OCI-LY7 (cell line): Measurements from ENCODE around the gene SRGAP1. TPM values are rescaled to one million over a fixed set of nuclear protein-coding genes. Genes with fewer than 3 reads are reported as not detected.

Source experiments
- BruUV-seq: library from RNA; stranded (reverse); fragments of 400-500 nt; replicated peaks from 2 replicates; lab custom pipeline; 2021; lab: Mats Ljungman, UMichigan
- CTCF ChIA-PET: fragments of 300-600 bp; sonication (Branson Sonifier 250); formaldehyde crosslinking; loops from one replicate; lab custom pipeline; 2022; ENCODE audit warnings: antibody characterized with exemption; ENCODE audit not compliant: unreplicated experiment; lab: Charles Lee
- POLR2A ChIA-PET: fragments of 300-600 bp; sonication (Branson Sonifier 250); formaldehyde crosslinking; loops from one replicate; lab custom pipeline; 2022; ENCODE audit warnings: antibody characterized with exemption; lab: Charles Lee
- DNase-seq: peaks from one replicate; pipeline ENCODE4 v3.0.0-alpha.2; 2015; ENCODE audit warnings: low spot score
- H2AFZ ChIP-seq: fragments of 200-600 bp; sonication (generic), shearing (Covaris generic); 2 replicates; pipeline ENCODE4 v1.6.1; 2014; ENCODE audit warnings: mild to moderate bottlenecking, antibody characterized with exemption, low read length, moderate library complexity
- H3K27ac ChIP-seq: fragments of 200-600 bp; sonication (generic); 2 replicates; pipeline ENCODE4 v1.5.1; 2014; ENCODE audit warnings: mixed run types, low read depth, mild to moderate bottlenecking, moderate library complexity, low read length, inconsistent platforms; ENCODE audit not compliant: poor library complexity, severe bottlenecking
- H3K36me3 ChIP-seq: fragments of 200-600 bp; sonication (generic); 2 replicates; pipeline ENCODE4 v1.6.1; 2014; ENCODE audit warnings: mild to moderate bottlenecking, antibody characterized with exemption, low read length, moderate library complexity, mixed read lengths; ENCODE audit not compliant: insufficient read depth
- H3K4me1 ChIP-seq: fragments of 200-600 bp; sonication (generic); 2 replicates; pipeline ENCODE4 v1.5.1; 2014; ENCODE audit warnings: mild to moderate bottlenecking, low read length; ENCODE audit not compliant: insufficient read depth, poor library complexity, severe bottlenecking
- H3K4me2 ChIP-seq: fragments of 200-600 bp; sonication (generic); 2 replicates; pipeline ENCODE4 v1.6.1; 2014; ENCODE audit warnings: mild to moderate bottlenecking, low read length
- H3K4me3 ChIP-seq: fragments of 200-600 bp; sonication (generic); 2 replicates; pipeline ENCODE4 v1.5.1; 2014; ENCODE audit warnings: mild to moderate bottlenecking, low read depth, low read length; ENCODE audit not compliant: poor library complexity, severe bottlenecking
- H3K79me2 ChIP-seq: fragments of 200-600 bp; sonication (generic); 2 replicates; pipeline ENCODE4 v1.6.1; 2016; ENCODE audit warnings: low read depth, mild to moderate bottlenecking, low read length, moderate library complexity, mixed read lengths; ENCODE audit not compliant: insufficient read depth
- H3K9me2 ChIP-seq: fragments of 200-600 bp; sonication (generic); 2 replicates; pipeline ENCODE4 v1.6.1; 2016; ENCODE audit warnings: mild to moderate bottlenecking, low read length, mixed read lengths; ENCODE audit not compliant: insufficient read depth
- H3K9me3 ChIP-seq: fragments of 200-600 bp; sonication (generic); 2 replicates; pipeline ENCODE4 v1.6.1; 2014; ENCODE audit warnings: mild to moderate bottlenecking, mixed run types, low read length, mixed read lengths
- H4K20me1 ChIP-seq: fragments of 200-600 bp; sonication (generic); 2 replicates; pipeline ENCODE4 v1.6.1; 2014; ENCODE audit warnings: mild to moderate bottlenecking, antibody characterized with exemption, low read length, moderate library complexity, mixed read lengths; ENCODE audit not compliant: insufficient read depth
- CTCF ChIP-seq: fragments of 200-600 bp; sonication (generic); conservative IDR thresholded peaks from 2 replicates; pipeline ENCODE4 v1.5.1; 2014; ENCODE audit warnings: mild to moderate bottlenecking, antibody characterized with exemption, low read length, moderate library complexity, mixed read lengths
- EZH2phosphoT487 ChIP-seq: fragments of 200-600 bp; sonication (generic); IDR thresholded peaks from 2 replicates; pipeline ENCODE4 v1.6.1; 2018; ENCODE audit warnings: low read depth, borderline replicate concordance, mild to moderate bottlenecking, mixed run types, antibody characterized with exemption, low read length, moderate library complexity, mixed read lengths
- intact Hi-C: fragments of 100-400 bp; cut with micrococcal nuclease; formaldehyde crosslinking; loops from one replicate; pipeline ENCODE4 v1.10.0; 2022; ENCODE audit not compliant: unreplicated experiment
- total RNA-seq, 2 experiments: library from RNA; depleted of rRNA in 1 of 2; stranded (reverse); fragments of >200 nt in 1 of 2; shearing (Covaris generic) in 1 of 2; gene quantifications; 2 replicates each; pipeline ENCODE4 v1.2.3, GENCODE V29; 2014 to 2022

SRGAP1 gene
- total RNA-seq, 2 experiments from 2014 or later = 0.06 TPM; not detected in 1

- intact Hi-C loops = no loop called here
- no peak for TF ChIP-seq CTCF
- no peak for TF ChIP-seq EZH2phosphoT487
- no TSS peak for BruUV-seq
These were observed 219.7 kb downstream of the SRGAP1 start for GRCh38 chr12:64064240-64064639.

GRCh38 chr12:64064706-64065105, 220.2 kb downstream of the SRGAP1 start:
- Histone ChIP-seq H4K20me1 (no peaks in the 10 kb centered on the region), H3K9me3 (no peaks in the 10 kb centered on the region), H3K9me2 (no peaks in the 10 kb centered on the region), H3K27ac (no peak overlapping the region), H3K36me3 (no peaks in the 10 kb centered on the region), H3K4me3 (no peak overlapping the region), H3K4me1 (no peaks in the 10 kb centered on the region), H2AFZ (no peak overlapping the region), H3K79me2 (no peaks in the 10 kb centered on the region), H3K4me2 (no peak overlapping the region)
- intact Hi-C loops = no loop called here
- ChIA-PET CTCF (no interaction called here), POLR2A (interaction anchor here (0.5 kb wide), 1 partner anchor 122 kb away, joined by 3 read pairs; no protein-coding TSS in a partner anchor)
- DNase-seq = no peak
- TF ChIP-seq EZH2phosphoT487 (no peak), CTCF (no peak)
- no TSS peak for BruUV-seq

More at GRCh38 chr12:64064240-64064639, 219.7 kb downstream of the SRGAP1 start:
- no peaks in the 10 kb centered on the region for H3K4me1 ChIP-seq
- H3K9me3 ChIP-seq = no peaks in the 10 kb centered on the region
- H2AFZ ChIP-seq = no peak overlapping the region
- H3K4me2 ChIP-seq = no peak overlapping the region
- H3K4me3 ChIP-seq = no peak overlapping the region
- CTCF ChIA-PET = no interaction called here
- no peaks in the 10 kb centered on the region for H3K9me2 ChIP-seq
- H3K79me2 ChIP-seq = no peaks in the 10 kb centered on the region
- H4K20me1 ChIP-seq = no peaks in the 10 kb centered on the region
- no peaks in the 10 kb centered on the region for H3K36me3 ChIP-seq
- H3K27ac ChIP-seq = no peak overlapping the region
- DNase-seq = no peak
- POLR2A ChIA-PET = interaction anchor here (0.5 kb wide), 1 partner anchor 122 kb away, joined by 3 read pairs; no protein-coding TSS in a partner anchor

GRCh38 chr12:64065881-64066451, 221.5 kb downstream of the SRGAP1 start:
- Histone ChIP-seq H3K79me2 (no peaks in the 10 kb centered on the region), H3K4me3 (no peak overlapping the region), H3K9me2 (no peaks in the 10 kb centered on the region), H3K27ac (no peak overlapping the region), H3K9me3 (no peaks in the 10 kb centered on the region), H3K36me3 (no peaks in the 10 kb centered on the region), H3K4me1 (no peaks in the 10 kb centered on the region), H4K20me1 (no peaks in the 10 kb centered on the region), H3K4me2 (no peak overlapping the region), H2AFZ (no peak overlapping the region)
- intact Hi-C loops = no loop called here
- POLR2A ChIA-PET = no interaction called here
- CTCF ChIA-PET = no interaction called here
- no peak for TF ChIP-seq EZH2phosphoT487
- DNase-seq = no peak
- BruUV-seq = no TSS peak
